SK-N-SH treated with all-trans-retinoic acid at 6 μM for 48 hours (cell line): ENCODE results near the gene ATP2B3.
A peak's percentile ranks its signal among the peaks of the same experiment; 100 is the strongest.

Experiments used
- ATAC-seq: fragments of 200-7000 bp; cut with Tn5 transposase; 3 replicates; pipeline ENCODE4 v1.9.1; 2020; ENCODE audit warnings: mild to moderate bottlenecking, moderate library complexity
- CREB5 ChIP-seq: fragments of 250-450 bp; sonication (Bioruptor Pico); IDR thresholded peaks from 2 replicates; pipeline ENCODE4 v1.5.1; 2020; ENCODE audit warnings: low read depth, mild to moderate bottlenecking, moderate library complexity
- CSDC2 ChIP-seq: fragments of 250-450 bp; sonication (Bioruptor Pico); IDR thresholded peaks from 2 replicates; pipeline ENCODE4 v1.5.0; 2020; ENCODE audit warnings: mild to moderate bottlenecking, moderate library complexity
- CSRNP3 ChIP-seq: fragments of 250-450 bp; sonication (Bioruptor Pico); IDR thresholded peaks from 2 replicates; pipeline ENCODE4 v1.5.1; 2021; ENCODE audit warnings: mild to moderate bottlenecking, moderate library complexity
- ESRRG ChIP-seq: fragments of 250-450 bp; sonication (Bioruptor Pico); IDR thresholded peaks from 2 replicates; pipeline ENCODE4 v1.6.1; 2021; ENCODE audit warnings: mild to moderate bottlenecking
- GLIS3 ChIP-seq: fragments of 250-450 bp; sonication (Bioruptor Pico); IDR thresholded peaks from 2 replicates; pipeline ENCODE4 v1.5.0; 2020; ENCODE audit warnings: mild to moderate bottlenecking, moderate library complexity
- ISL1 ChIP-seq: fragments of 250-450 bp; sonication (Bioruptor Pico); IDR thresholded peaks from 2 replicates; pipeline ENCODE4 v2.1.2; 2022; ENCODE audit warnings: mild to moderate bottlenecking, moderate library complexity
- PATZ1 ChIP-seq: fragments of 250-450 bp; sonication (Bioruptor Pico); IDR thresholded peaks from 2 replicates; pipeline ENCODE4 v1.8.0; 2020; ENCODE audit warnings: mild to moderate bottlenecking, moderate library complexity, borderline replicate concordance
- POU6F1 ChIP-seq: fragments of 250-450 bp; sonication (Bioruptor Pico); IDR thresholded peaks from 2 replicates; pipeline ENCODE4 v1.8.0; 2021; ENCODE audit warnings: low read depth, mild to moderate bottlenecking, moderate library complexity, borderline replicate concordance
- PPARA ChIP-seq: fragments of 250-450 bp; sonication (Bioruptor Pico); IDR thresholded peaks from 2 replicates; pipeline ENCODE4 v1.5.0; 2020; ENCODE audit warnings: mild to moderate bottlenecking, borderline replicate concordance
- RARB ChIP-seq: fragments of 250-450 bp; sonication (Bioruptor Pico); IDR thresholded peaks from 2 replicates; pipeline ENCODE4 v1.8.0; 2021; ENCODE audit warnings: mild to moderate bottlenecking, moderate library complexity
- SNAI2 ChIP-seq: fragments of 250-450 bp; sonication (Bioruptor Pico); IDR thresholded peaks from 2 replicates; pipeline ENCODE4 v1.5.0; 2020; ENCODE audit warnings: mild to moderate bottlenecking, moderate library complexity
- TCF4 ChIP-seq: fragments of 250-450 bp; sonication (Bioruptor Pico); IDR thresholded peaks from 2 replicates; pipeline ENCODE4 v1.8.0; 2021; ENCODE audit warnings: mild to moderate bottlenecking, moderate library complexity, borderline replicate concordance
- TOX ChIP-seq: fragments of 250-450 bp; sonication (Bioruptor Pico); IDR thresholded peaks from 2 replicates; pipeline ENCODE4 v1.8.0; 2021; ENCODE audit warnings: mild to moderate bottlenecking, moderate library complexity, borderline replicate concordance
- TSHZ2 ChIP-seq: fragments of 250-450 bp; sonication (Bioruptor Pico); IDR thresholded peaks from 2 replicates; pipeline ENCODE4 v1.5.0; 2020; ENCODE audit warnings: mild to moderate bottlenecking, moderate library complexity
- ZC3H10 ChIP-seq: fragments of 250-450 bp; sonication (Bioruptor Pico); IDR thresholded peaks from 2 replicates; pipeline ENCODE4 v1.5.1; 2021; ENCODE audit warnings: mild to moderate bottlenecking, moderate library complexity
- ZFP30 ChIP-seq: fragments of 450-650 bp; formaldehyde crosslinking; IDR thresholded peaks from 2 replicates; pipeline ENCODE4 v1.5.0; 2022; ENCODE audit warnings: mild to moderate bottlenecking, moderate library complexity
- ZNF565 ChIP-seq: fragments of 450-650 bp; formaldehyde crosslinking; conservative IDR thresholded peaks from 2 replicates; pipeline ENCODE4 v1.5.0; 2020; ENCODE audit warnings: low read depth, mild to moderate bottlenecking, moderate library complexity
- ZNF70 ChIP-seq: fragments of 450-650 bp; formaldehyde crosslinking; IDR thresholded peaks from 2 replicates; pipeline ENCODE4 v1.5.0; 2020; ENCODE audit warnings: mild to moderate bottlenecking, moderate library complexity
- ZNF8 ChIP-seq: fragments of 450-650 bp; formaldehyde crosslinking; IDR thresholded peaks from 2 replicates; pipeline ENCODE4 v1.5.0; 2020; ENCODE audit warnings: mild to moderate bottlenecking, moderate library complexity

Gene ATP2B3

GRCh38 chrX:153502796-153503195, 14.6 kb upstream of the ATP2B3 start:
- no peak for ATAC-seq
- TF ChIP-seq ZNF8 (CRISPR knock-in tag) (no peak), ZNF70 (CRISPR knock-in tag) (no peak), RARB (no peak), SNAI2 (no peak)

- no peak for ATAC-seq
- no peak for TF ChIP-seq ZFP30 (CRISPR knock-in tag)
Observed at GRCh38 chrX:153504445-153505016, 12.9 kb upstream of the ATP2B3 start.

- no peak for ATAC-seq
- TF ChIP-seq ISL1 (CRISPR knock-in tag) = no peak
- TF ChIP-seq GLIS3 = no peak
- TF ChIP-seq ESRRG = no peak
- TF ChIP-seq POU6F1 = no peak
- TF ChIP-seq PATZ1 (CRISPR knock-in tag) = no peak
- no peak for TF ChIP-seq ZC3H10 (CRISPR knock-in tag)
- no peak for TF ChIP-seq CSDC2 (CRISPR knock-in tag)
- no peak for TF ChIP-seq TOX (CRISPR knock-in tag)
Observed at GRCh38 chrX:153505361-153505760, 12.1 kb upstream of the ATP2B3 start.

- TF ChIP-seq ZFP30 (CRISPR knock-in tag) (no peak), ESRRG (no peak), TSHZ2 (CRISPR knock-in tag) (no peak), RARB (no peak), ZNF565 (CRISPR knock-in tag) (no peak), PPARA (CRISPR knock-in tag) (no peak), CREB5 (CRISPR knock-in tag) (no peak)
- peak; percentile 94 for ATAC-seq
Observed at GRCh38 chrX:153507484-153508178, 9.8 kb upstream of the ATP2B3 start.

GRCh38 chrX:153509592-153509991, 7.8 kb upstream of the ATP2B3 start:
- no peak for ATAC-seq
- TF ChIP-seq ZNF70 (CRISPR knock-in tag) (no peak), CREB5 (CRISPR knock-in tag) (no peak), ZNF8 (CRISPR knock-in tag) (no peak), RARB (no peak), ZNF565 (CRISPR knock-in tag) (no peak), TOX (CRISPR knock-in tag) (no peak), PATZ1 (CRISPR knock-in tag) (no peak), CSRNP3 (CRISPR knock-in tag) (no peak), TCF4 (CRISPR knock-in tag) (no peak), ZFP30 (CRISPR knock-in tag) (no peak)
